ENCODE data around the gene DNM3.
"Not testable (repeated sequence)": the region's sequence is repeated elsewhere in the genome, so short reads cannot be mapped to it uniquely, and the experiment has no call there.

DNA sequence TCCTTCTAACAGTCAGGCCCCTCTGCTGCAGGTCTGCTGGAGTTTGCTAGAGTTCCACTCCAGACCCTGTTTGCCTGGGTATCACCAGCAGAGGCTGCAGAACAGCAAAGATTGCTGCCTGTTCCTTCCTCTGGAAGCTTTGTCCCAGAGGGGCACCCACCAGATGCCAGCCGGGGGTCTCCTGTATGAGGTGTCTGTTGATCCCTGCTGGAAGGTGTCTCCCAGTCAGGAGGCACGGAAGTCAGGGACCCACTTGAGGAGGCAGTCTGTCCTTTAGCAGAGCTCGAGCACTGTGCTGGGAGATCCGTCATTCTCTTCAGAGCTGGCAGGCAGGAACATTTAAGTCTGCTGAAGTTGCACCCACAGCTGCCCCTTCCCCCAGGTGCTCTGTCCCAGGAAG is 238.6 kb downstream of the DNM3 start:
- not testable (repeated sequence) for TF ChIP-seq MYC (IDR thresholded peaks at IDR 0.05; ENCODE audit: low read depth, low read length); CTCF (IDR thresholded peaks at IDR 0.05; ENCODE audit: low read depth, low read length); POLR2A (IDR thresholded peaks at IDR 0.05; ENCODE audit: extremely low read depth, insufficient read length); MAX (IDR thresholded peaks at IDR 0.05; ENCODE audit: low read depth, low read length)
